B cell (primary cell): ENCODE data around the gene C9orf152.

Source experiments
- EZH2 ChIP-seq: IDR thresholded peaks from 2 replicates; pipeline ENCODE4 v1.6.1; 2012; ENCODE audit warnings: borderline replicate concordance, low read depth, mild to moderate bottlenecking, moderate library complexity, low read length; ENCODE audit not compliant: insufficient read depth, poor library complexity, severe bottlenecking
- TF ChIP-seq, protein P1 (sequence below): fragments of 200-600 bp; IDR thresholded peaks from one replicate; pipeline ENCODE4 v1.8.0; 2022; ENCODE audit warnings: antibody characterized with exemption, mild to moderate bottlenecking

DNA sequence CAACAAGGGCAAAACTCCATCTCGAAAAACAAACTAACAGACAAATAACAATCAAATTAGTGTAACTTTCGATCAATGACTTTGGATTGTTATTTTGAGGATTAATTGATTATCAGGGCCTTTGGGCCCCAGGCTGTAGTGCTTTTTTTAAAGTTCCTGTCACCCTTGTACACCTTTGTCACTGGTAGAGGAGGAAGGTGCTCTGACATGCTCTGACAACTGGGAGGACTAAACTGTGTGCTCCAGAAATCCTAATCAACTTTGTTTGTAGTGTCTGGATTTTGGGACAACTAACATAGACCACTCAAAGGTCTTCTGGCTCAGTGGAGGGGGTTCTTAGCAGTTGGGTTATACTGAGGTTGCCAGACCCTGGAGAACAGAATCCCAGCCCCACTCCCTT lies 46.5 kb upstream of the C9orf152 start:
- TF ChIP-seq EZH2: no peak
- TF ChIP-seq, protein P1, sequence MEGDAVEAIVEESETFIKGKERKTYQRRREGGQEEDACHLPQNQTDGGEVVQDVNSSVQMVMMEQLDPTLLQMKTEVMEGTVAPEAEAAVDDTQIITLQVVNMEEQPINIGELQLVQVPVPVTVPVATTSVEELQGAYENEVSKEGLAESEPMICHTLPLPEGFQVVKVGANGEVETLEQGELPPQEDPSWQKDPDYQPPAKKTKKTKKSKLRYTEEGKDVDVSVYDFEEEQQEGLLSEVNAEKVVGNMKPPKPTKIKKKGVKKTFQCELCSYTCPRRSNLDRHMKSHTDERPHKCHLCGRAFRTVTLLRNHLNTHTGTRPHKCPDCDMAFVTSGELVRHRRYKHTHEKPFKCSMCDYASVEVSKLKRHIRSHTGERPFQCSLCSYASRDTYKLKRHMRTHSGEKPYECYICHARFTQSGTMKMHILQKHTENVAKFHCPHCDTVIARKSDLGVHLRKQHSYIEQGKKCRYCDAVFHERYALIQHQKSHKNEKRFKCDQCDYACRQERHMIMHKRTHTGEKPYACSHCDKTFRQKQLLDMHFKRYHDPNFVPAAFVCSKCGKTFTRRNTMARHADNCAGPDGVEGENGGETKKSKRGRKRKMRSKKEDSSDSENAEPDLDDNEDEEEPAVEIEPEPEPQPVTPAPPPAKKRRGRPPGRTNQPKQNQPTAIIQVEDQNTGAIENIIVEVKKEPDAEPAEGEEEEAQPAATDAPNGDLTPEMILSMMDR: no peak
